Activated naive CD8-positive, alpha-beta T cell treated with anti-CD3 and anti-CD28 coated beads, Interleukin-2, amount 10 ng/mL, durations not matched to agents 7 days and 5 days (primary cell): ENCODE data around the gene GPR12. TPM values are rescaled to one million over a fixed set of nuclear protein-coding genes. Genes with fewer than 3 reads are reported as not detected.

Experiments
- ATAC-seq: fragments of 150-1000 bp; cut with Tn5 transposase; one replicate; pipeline ENCODE4 v1.10.0; 2021; ENCODE audit warnings: low read depth, moderate library complexity
- POLR2A ChIA-PET: fragments of 350-600 bp; sonication (Branson Sonifier 250); formaldehyde crosslinking; loops from one replicate; lab custom pipeline; 2021; ENCODE audit warnings: antibody characterized with exemption; lab: Charles Lee
- DNase-seq: peaks from one replicate; pipeline ENCODE4 v3.0.0; 2021
- H3K27ac Mint-ChIP-seq: one replicate; pipeline ENCODE4 v1.8.0; 2022; ENCODE audit warnings: mild to moderate bottlenecking, mixed read lengths
- H3K27me3 Mint-ChIP-seq: one replicate; pipeline ENCODE4 v1.8.0; 2022; ENCODE audit warnings: mild to moderate bottlenecking, moderate library complexity, mixed read lengths
- H3K36me3 Mint-ChIP-seq: one replicate; pipeline ENCODE4 v1.8.0; 2021; ENCODE audit warnings: mild to moderate bottlenecking, mixed read lengths
- H3K4me1 Mint-ChIP-seq: one replicate; pipeline ENCODE4 v1.8.0; 2021; ENCODE audit warnings: mixed read lengths
- H3K4me3 Mint-ChIP-seq: one replicate; pipeline ENCODE4 v1.8.0; 2022; ENCODE audit warnings: mild to moderate bottlenecking, moderate library complexity, mixed read lengths
- H3K9me3 Mint-ChIP-seq: one replicate; pipeline ENCODE4 v1.8.0; 2021; ENCODE audit warnings: mixed read lengths
- total RNA-seq, 2 experiments: library from RNA; stranded (reverse); gene quantifications; one replicate each; pipeline ENCODE4 v1.2.3, GENCODE V29; 2021

GPR12 gene, protein sequence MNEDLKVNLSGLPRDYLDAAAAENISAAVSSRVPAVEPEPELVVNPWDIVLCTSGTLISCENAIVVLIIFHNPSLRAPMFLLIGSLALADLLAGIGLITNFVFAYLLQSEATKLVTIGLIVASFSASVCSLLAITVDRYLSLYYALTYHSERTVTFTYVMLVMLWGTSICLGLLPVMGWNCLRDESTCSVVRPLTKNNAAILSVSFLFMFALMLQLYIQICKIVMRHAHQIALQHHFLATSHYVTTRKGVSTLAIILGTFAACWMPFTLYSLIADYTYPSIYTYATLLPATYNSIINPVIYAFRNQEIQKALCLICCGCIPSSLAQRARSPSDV
- total RNA-seq, result not detected

DNA sequence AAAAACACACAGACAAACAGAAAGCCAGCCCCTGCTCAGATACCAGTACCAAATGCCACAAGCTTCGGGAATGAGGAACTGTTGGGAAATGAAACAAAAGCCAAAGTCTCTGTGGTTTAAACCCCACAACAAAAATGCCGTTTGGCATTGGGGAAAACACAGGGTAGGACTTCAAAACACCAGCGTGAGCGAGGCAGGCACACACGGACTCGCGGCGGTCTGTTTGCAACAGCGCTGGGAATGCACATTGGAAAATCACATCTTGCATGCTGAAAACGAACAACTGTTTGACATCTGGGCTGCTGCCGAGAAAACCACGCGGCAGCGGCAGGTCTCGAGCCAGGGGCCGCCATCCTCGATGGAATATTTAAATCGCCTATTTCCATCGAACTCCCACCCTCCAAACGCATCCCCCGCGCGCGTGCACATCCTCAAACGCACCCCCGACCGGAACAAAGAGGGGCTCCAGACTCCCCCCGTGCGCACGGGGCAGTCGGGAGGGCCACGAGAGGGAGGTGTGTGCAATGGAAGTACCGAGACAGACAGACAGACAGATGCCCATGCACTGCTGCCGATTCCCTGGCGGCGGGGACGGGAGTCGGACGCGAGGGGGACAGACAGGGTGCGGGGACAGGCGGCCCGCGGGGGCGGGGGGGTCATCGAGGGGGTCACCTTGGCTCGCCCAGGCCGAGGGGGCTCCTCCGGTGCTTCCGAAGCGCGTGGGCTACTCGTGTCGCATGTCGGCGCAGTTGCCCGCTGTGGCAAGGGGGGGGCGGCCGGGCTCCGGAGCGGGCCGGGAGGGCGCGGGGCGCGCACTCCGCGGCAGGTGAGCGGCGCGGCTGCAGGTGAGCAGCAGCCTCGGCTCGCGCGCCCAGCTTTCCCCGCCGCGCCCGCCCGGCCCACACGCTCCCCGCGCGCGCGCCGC lies at the start of gene GPR12:
Gene GPR12 (minus strand): TSS at position 880 of the 925 bp plus-strand sequence. CDS start 959 bp downstream, outside the sequence.
- Mint-ChIP-seq H3K4me3 (peak within 1 kb of the TSS; percentile 61), H3K4me1 (peaks cover 5% of the 10 kb centered on the region), H3K27me3 (peaks cover 62% of the 10 kb centered on the region), H3K9me3 (no peaks in the 10 kb centered on the region), H3K36me3 (no peaks in the 10 kb centered on the region), H3K27ac (no peak within 1 kb of the TSS)
- POLR2A ChIA-PET, result no interaction called here
- DNase-seq (no peak), ATAC-seq (peak; percentile 36)

DNA sequence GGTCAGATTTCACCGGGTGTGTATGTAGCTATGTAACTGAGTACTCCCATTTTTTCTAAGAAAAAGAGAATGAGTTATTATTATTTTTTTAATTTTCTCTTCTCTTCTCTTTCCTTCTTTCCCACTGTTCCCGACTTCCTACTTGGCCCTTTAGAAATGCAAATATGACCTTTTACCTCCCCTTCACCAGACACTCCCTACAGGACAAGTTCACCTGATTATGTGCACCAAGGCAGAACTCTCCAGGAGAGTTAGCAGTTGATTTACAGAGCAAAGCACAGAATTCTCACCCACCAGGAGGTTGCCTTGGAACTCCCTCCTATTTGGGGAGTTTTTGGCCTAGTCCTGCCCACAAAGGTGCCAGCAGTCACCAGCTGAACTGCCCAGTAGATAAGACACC lies 49.5 kb upstream of the GPR12 start:
- Mint-ChIP-seq H3K27ac (no peak overlapping the region), H3K27me3 (peaks cover 41% of the 10 kb centered on the region), H3K4me1 (no peaks in the 10 kb centered on the region), H3K9me3 (peaks cover 3% of the 10 kb centered on the region), H3K4me3 (no peak overlapping the region), H3K36me3 (no peaks in the 10 kb centered on the region)
- POLR2A ChIA-PET, result no interaction called here
- no peak for ATAC-seq
- no peak for DNase-seq

- peaks cover 3% of the 10 kb centered on the region for H3K9me3 Mint-ChIP-seq
- POLR2A ChIA-PET, result no interaction called here
- H3K27me3 Mint-ChIP-seq, result peaks cover 48% of the 10 kb centered on the region
- no peaks in the 10 kb centered on the region for H3K36me3 Mint-ChIP-seq
- no peak overlapping the region for H3K4me3 Mint-ChIP-seq
- H3K4me1 Mint-ChIP-seq, result no peaks in the 10 kb centered on the region
- no peak for DNase-seq
- ATAC-seq, result no peak
- no peak overlapping the region for H3K27ac Mint-ChIP-seq
These were observed 46.3 kb upstream of the GPR12 start for GRCh38 chr13:26806891-26807290.

DNA sequence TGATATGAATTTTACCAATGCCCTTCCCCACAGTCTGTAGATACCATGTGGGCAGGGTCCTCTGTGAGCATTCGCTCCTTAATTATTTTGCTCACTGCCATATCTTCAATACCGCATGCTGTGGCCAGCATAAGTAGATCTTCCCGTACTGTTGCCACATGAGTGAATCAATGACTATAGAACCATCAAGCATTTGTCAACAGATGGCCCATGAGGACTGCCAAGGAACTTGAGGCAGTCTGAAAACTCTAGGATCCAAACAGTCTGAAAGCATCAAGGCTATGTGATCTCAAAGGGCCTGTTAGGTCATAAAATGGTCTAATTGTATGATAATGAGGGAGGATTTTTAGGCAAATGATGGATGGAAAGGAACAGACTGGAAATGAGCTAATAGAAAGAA lies 27.4 kb upstream of the GPR12 start:
- Mint-ChIP-seq H3K4me3 (no peak overlapping the region), H3K9me3 (no peaks in the 10 kb centered on the region), H3K36me3 (no peaks in the 10 kb centered on the region), H3K4me1 (peaks cover 6% of the 10 kb centered on the region), H3K27me3 (peaks cover 9% of the 10 kb centered on the region), H3K27ac (peak overlapping the region; percentile 37)
- POLR2A ChIA-PET, result no interaction called here
- DNase-seq (no peak), ATAC-seq (no peak)

- H3K4me3 Mint-ChIP-seq, result no peak overlapping the region
These were observed 26.2 kb upstream of the GPR12 start for GRCh38 chr13:26786651-26787295.

GRCh38 chr13:26785838-26786630 lies 25.4 kb upstream of the GPR12 start:
- DNase-seq (peak; percentile 62), ATAC-seq (peak; percentile 92)
- POLR2A ChIA-PET, result interaction anchor here (0.6 to 1.2 kb wide), 3 partner anchors 65 to 677 kb away, joined by 3 to 4 read pairs (median 3); partner anchors contain the start of gene RNF6
- Mint-ChIP-seq H3K27ac (peak overlapping the region; percentile 49), H3K4me3 (peak overlapping the region; percentile 73), H3K4me1 (peaks cover 6% of the 10 kb centered on the region), H3K36me3 (no peaks in the 10 kb centered on the region), H3K9me3 (no peaks in the 10 kb centered on the region), H3K27me3 (peaks cover 14% of the 10 kb centered on the region)

More at GRCh38 chr13:26786651-26787295, 26.2 kb upstream of the GPR12 start:
- POLR2A ChIA-PET, result no interaction called here
- Mint-ChIP-seq H3K9me3 (no peaks in the 10 kb centered on the region), H3K36me3 (no peaks in the 10 kb centered on the region), H3K4me1 (peaks cover 6% of the 10 kb centered on the region), H3K27me3 (peaks cover 15% of the 10 kb centered on the region), H3K27ac (no peak overlapping the region)
- DNase-seq (no peak), ATAC-seq (no peak)

DNA sequence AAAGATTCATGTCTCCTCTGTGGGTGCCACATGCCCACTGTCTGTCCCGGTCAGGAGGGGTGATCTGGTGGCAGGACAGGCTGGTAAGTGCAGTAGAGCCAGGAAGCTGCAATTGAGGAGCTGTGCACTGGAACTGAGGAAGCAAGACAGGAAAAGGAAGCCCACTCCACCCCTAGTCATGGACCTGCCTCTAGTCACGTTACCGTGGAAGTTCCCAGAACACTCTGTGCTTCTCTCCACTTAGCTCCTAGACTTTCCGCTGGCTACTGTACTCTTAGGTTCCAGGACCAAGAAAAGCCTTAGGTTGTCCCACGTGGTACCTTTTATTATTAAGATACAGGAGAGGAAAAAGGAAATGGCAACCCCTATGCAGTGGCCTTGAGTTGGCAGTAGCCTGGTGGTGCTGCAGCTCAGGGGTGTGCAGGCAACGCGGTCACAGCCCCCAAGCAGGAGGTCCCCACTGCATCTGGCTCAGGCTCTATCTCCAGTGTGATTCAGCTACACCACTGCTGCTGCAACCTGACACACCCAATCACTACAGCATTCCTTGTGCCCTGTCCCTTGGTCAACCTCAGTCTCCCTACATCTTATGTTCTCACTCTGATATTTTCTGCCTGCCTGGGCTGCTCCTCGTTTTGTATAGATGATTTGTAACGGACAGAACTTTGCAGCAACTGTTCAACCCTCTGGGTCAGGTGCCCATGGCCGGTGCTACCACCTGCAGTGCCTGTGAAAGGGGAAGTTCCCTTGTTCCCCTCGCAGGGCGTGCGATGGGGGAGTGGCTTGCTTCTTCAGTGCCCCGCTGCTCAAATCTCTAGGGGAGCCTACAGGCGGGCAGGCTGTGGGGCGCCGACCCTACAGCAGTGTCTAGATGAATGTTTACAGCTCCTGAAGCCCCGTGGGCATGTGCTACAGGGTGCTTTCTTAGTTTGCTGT lies 24.4 kb upstream of the GPR12 start:
- peaks cover 6% of the 10 kb centered on the region for H3K4me1 Mint-ChIP-seq
- H3K27me3 Mint-ChIP-seq, result peaks cover 13% of the 10 kb centered on the region
- H3K4me3 Mint-ChIP-seq, result peak overlapping the region; percentile 73
- no peaks in the 10 kb centered on the region for H3K36me3 Mint-ChIP-seq
- ATAC-seq (no peak), DNase-seq (no peak)
- H3K9me3 Mint-ChIP-seq, result no peaks in the 10 kb centered on the region
- H3K27ac Mint-ChIP-seq, result no peak overlapping the region
- POLR2A ChIA-PET, result interaction anchor here (1.2 kb wide), 2 partner anchors 64 to 562 kb away, joined by 3 read pairs; partner anchors contain the start of gene RNF6

DNA sequence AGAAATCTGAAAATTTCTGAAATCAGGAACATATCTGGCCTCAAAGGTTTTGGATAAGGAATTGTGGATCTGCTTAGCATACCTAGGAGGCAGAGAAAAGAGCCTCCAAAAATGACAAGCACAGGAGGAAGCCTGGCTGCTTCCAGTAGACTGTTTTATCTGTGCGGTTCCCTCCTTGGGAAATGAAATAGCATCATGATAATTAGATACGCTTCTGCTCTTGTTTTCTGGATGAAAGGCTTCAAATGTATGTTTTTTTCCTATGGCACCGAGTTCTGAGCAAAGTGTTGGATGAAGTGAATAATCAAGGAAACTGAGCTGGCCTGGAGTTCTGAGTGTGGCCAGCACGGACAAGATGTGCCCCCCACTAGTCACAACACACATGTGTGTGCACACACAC lies 19.8 kb upstream of the GPR12 start:
- no peak overlapping the region for H3K4me3 Mint-ChIP-seq
- peaks cover 3% of the 10 kb centered on the region for H3K4me1 Mint-ChIP-seq
- POLR2A ChIA-PET, result no interaction called here
- no peaks in the 10 kb centered on the region for H3K36me3 Mint-ChIP-seq
- ATAC-seq (no peak), DNase-seq (no peak)
- H3K9me3 Mint-ChIP-seq, result peaks cover 2% of the 10 kb centered on the region
- H3K27ac Mint-ChIP-seq, result no peak overlapping the region
- peaks cover 17% of the 10 kb centered on the region for H3K27me3 Mint-ChIP-seq

- H3K4me1 Mint-ChIP-seq, result no peaks in the 10 kb centered on the region
- peaks cover 2% of the 10 kb centered on the region for H3K9me3 Mint-ChIP-seq
- H3K27me3 Mint-ChIP-seq, result peaks cover 14% of the 10 kb centered on the region
- H3K27ac Mint-ChIP-seq, result no peak overlapping the region
- DNase-seq, result no peak
- no peaks in the 10 kb centered on the region for H3K36me3 Mint-ChIP-seq
- no peak overlapping the region for H3K4me3 Mint-ChIP-seq
- ATAC-seq, result no peak
- POLR2A ChIA-PET, result no interaction called here
These were observed 18.7 kb upstream of the GPR12 start for GRCh38 chr13:26779321-26779720.

DNA sequence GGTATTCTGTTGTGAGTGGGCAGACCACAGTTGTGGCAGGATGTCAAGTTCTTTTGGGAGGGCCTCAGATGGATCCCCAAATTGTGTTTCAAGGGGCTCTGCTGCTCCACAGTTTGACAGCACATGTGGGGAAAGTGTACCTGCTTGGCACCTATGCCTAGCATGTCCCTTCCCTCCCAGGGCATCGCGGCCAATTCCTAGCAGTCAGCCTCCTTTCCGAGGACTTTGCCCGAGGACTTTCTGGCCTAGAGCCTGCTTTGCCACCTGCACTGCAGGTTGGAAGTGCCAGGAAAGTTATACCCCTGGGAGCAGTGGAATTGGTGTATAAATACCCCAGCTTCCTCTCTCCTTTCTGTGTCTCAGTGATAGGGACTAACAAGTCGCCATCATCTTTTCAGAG lies 11.9 kb upstream of the GPR12 start:
- no peaks in the 10 kb centered on the region for H3K4me1 Mint-ChIP-seq

DNA sequence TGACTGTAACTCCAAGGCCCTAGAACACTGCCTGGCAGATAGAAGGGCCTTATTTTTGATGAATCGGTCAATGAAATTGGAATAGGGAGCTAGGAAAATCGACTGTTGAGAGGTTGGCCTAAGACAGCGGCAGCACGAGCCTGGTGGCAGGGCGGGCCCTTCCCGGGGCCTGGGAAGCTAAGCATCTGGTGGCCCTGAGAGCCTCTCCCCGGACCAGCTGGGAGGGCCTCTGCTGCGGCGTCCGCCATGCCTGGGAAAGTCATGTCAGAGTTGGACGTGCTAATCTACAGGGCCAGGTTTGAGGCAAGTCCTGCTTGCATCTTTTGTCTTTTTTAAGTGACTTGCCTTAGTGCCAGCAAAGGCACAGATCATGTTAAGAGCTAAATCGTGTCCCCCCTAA lies 11.2 kb upstream of the GPR12 start:
- no peak for ATAC-seq
- Mint-ChIP-seq H3K4me1 (no peaks in the 10 kb centered on the region), H3K27me3 (no peaks in the 10 kb centered on the region), H3K36me3 (no peaks in the 10 kb centered on the region), H3K4me3 (no peak overlapping the region), H3K9me3 (no peaks in the 10 kb centered on the region), H3K27ac (no peak overlapping the region)
- no peak for DNase-seq
- POLR2A ChIA-PET, result no interaction called here

More for the DNA sequence above, 11.9 kb upstream of the GPR12 start:
- no peak for DNase-seq
- Mint-ChIP-seq H3K9me3 (peaks cover 2% of the 10 kb centered on the region), H3K27ac (no peak overlapping the region), H3K4me3 (no peak overlapping the region), H3K36me3 (no peaks in the 10 kb centered on the region), H3K27me3 (no peaks in the 10 kb centered on the region)
- POLR2A ChIA-PET, result no interaction called here
- no peak for ATAC-seq
